NCI-H748 (cell line): ENCODE data around the gene TLE1.
"Not testable (repeated sequence)": the region's sequence is repeated elsewhere in the genome, so short reads cannot be mapped to it uniquely, and the experiment has no call there.

Experiments
- DNase-seq: peaks from one replicate; lab custom pipeline; 2025; ENCODE audit not compliant: unreplicated experiment; lab: John Stamatoyannopoulos, UW

The TLE1 gene

DNA sequence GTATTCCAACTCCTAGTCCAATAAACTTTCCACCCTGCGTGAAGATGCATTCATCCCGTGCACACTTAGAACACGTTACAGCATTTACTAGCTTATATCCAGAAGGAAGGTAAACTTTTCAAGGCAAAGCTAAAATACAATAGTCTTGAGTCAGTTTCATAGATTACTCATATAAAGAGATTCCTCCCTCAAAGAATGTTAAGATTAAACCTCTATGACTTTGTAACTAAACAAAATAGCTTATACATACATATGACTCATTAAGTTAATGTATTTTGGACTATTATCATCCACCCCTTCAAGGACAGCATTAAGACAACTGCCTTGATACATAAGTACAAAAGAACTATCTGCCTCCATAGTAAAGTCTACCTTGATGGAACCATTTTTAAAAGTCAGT, 36.1 kb downstream of the TLE1 start:
- DNase-seq, result no peak

DNA sequence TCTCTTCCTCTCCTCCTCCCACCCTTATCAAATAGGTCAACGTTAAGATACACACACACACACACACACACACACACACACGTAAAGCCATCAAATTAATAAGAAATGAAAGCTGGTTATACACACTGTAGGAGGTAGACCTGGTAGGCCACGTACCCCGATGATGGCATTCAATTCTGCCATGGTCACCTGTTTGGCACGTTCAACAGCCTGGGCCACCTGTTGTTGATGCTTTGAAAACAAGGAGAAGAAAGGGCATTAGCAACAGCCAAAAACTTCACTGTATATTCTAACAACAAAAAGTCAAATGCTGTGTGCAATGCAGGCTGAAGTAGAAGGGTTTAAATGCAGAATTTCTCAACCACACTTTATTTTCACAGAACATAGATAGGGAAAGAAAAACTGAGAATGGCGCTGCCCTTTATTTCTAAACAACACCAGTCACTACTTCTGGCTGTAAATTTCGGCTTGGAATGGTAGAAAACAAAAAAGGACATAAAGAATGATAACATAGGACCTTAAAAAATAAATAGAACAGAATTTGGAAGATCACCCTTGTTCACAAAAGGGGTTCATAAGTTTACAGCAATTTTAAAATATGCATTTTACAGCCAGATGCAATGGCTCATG, 37.2 kb downstream of the TLE1 start:
- DNase-seq, result peak; percentile 16

DNA sequence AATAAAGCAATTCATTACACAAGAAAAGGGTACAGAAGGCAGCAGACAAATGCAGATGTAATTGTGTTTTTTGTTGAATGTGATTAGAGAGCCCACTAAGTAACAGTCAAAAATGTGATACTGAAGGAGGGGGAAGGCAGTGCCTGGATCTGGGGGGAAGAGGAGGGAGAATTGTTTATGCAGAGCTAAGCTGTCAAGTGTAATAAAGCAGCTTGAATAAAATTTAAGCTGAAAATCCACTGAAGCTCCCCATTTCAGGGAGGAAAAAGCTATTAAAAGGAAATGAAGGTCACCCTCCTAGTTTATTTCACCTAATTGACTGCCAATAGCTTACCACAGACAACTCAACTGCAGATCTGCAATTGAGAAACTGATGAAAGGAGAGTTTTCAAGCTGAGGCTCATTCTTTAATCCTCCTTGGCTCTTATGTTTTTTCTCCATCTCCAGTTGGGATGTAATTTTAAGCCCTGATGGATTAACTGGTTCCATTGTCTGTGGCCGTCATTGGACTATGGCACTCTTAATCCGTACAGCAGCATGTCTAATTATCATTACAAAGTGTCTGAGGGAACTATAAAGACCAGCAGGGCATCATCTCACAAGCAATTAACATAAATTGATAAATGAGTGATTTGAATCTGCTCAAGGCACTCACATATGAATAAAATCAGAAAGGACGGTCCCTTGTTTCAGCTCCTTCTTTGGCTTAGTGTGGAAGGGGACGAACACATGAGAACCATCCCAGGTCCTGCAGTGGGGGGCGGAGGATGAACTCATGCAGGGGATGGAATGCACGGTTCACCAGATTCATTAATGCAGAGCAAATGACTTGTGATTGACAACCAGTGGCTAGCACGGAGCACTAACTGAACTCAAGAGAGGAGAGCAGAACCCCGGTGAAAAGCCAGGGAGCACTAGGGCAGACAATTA, 38.5 kb downstream of the TLE1 start:
- DNase-seq, result no peak

DNA sequence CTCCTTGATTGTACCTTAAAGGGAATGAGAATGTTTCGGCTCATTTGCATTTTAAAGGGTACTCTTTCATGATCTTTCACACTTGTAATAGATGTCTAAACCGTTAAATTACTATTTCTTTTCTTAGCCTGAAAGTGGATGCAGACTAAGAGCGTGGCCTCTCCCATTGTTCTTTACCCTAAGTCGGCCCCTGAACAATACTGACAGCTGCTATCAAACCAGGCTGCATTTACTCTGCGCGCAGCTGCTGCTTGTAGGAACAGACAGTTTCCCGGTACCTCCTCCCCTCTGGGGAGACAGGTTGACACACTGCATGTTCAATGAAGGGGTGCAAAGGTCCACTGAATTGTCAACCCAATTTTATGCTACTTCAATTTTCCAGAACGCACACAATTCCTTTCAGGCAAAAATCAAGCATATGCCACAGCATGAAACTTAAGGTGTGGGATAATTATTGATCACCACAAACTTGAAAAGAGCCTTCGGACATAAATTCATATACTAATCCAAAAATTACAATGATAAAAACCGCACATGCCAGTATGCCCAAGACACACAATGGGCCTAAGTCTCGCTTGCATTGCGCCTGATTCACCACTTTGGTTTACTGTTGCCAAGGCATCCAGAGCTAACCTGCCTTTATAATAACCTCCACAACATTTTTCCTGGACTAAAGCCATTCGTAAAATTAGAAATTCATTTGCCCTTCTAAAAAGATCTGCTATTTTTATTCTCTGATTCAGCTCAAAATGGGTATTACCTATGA, 39.7 kb downstream of the TLE1 start:
- DNase-seq, result peak; percentile 85

DNA sequence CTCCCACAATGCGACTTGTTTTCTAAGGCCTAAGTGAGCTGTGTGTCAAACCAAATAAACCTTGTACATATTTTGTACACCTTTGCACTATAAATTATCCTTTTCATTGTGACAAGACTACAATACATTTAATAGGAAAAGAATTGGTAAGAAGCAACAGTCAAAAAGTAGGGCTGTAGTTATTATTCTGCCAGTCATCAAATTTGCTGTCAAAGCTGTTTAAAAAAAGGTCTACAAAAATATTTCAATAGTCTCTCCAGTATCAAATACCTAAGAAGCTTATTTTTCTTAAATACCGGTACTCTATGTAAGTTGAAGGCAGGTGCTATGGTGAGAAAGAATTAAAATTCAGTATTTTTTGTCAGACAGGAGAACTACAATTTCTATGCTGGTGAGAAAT, 40.5 kb downstream of the TLE1 start:
- no peak for DNase-seq

DNA sequence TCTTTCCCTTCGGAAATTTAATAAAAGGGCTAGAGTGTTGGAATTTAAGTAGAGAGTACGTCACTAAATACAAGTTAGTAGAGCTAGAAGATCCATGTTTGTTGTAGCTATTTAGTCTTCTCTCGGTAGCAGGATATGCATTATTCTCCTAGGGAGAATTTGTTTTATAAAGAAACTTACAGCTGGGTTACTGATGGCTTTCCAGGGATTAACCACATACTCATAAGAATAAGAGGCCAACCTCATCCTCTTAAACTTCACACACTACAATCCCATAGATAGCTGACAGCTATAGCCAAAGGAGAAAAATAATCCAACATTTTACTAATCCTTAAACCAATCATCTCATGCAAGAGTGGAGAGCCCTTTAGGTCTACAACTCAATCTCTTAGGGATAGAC, 43.0 kb downstream of the TLE1 start:
- DNase-seq, result no peak

DNA sequence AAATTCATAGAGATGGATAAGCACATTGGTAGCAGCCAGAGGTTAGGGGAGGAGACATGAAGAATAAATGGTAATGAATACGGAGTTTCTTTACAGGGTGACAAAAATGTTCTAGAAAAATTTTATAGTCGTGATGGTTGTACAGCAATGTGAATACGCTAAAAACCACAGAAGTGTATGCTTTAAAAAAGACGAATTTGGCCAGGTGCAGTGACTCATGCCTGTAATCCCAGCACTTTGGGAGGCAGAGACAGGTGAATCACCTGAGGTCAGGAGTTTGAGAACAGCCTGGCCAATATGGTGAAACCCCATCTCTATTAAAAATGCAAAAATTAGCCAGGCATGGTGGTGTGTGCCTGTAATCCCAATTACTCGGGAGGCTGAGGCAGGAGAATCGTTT, 44.8 kb downstream of the TLE1 start:
- DNase-seq, result not testable (repeated sequence)

DNA sequence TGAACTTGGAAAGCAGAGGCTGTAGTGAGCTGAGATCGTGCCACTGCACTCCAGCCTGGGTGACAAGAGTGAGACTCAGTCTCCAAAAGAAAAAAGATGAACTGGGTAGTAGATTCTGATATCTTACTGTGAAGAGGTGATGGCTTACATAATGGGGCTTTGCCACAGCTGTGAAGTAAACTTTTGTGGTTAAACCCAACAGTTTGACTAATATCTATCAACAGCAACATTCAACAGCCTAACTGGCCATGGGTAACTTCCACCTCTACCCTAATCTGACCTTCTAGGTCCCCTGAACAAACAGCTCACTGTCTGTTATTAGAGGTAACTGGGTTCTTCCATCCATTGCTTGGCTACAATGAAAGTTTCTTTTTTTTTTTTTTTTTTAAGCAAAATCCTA, 52.1 kb downstream of the TLE1 start:
- DNase-seq, result no peak

DNA sequence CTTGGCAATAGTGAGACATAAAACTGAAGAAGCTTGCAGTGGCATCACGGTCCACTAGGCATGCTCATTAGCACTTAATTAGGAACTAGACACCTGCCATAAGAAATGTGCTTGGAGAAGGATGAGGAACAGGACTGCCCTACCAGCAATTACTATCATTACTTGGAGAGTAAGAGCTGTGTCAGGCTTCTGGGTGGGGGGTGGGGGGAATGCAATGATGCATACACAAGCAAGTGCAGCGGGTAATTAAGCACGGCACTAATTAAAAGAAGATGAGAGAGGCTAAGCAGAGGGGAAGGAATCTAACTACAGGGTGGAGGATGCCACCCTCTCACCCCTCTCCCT, 53.1 kb downstream of the TLE1 start:
- DNase-seq, result no peak

DNA sequence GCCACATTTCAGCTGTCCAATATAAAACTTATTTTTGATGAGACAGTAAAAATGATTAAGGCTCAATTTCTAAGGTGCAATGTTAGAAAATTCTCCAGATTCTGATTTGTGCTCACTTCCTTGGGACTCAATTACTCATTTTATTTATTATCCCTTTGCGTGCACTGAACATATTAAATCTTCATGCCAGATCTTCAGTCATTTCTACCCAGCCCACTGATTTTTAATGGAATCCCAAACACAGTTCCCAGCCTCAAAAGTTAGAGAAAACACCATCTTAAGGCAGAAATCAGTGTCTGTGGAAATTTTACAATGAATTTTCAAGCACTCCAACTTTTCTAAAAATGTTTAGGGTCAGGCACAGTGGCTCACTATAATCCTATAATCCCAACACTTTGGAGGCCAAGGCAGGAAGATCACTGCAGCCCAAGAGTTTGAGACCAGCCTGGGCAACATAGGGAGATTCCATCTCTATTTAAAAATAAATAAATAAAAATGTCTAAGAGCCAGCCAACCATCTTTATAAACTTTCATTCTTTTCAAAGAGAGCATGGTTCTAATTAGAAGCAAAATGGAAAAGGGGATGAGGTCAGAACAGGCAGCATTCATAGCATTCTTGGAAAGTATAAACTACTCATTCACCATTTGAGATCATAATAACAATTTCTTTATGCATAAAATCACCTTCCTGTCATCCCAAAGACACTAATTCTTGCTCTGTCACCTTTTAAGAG, 53.7 kb downstream of the TLE1 start:
- no peak for DNase-seq

DNA sequence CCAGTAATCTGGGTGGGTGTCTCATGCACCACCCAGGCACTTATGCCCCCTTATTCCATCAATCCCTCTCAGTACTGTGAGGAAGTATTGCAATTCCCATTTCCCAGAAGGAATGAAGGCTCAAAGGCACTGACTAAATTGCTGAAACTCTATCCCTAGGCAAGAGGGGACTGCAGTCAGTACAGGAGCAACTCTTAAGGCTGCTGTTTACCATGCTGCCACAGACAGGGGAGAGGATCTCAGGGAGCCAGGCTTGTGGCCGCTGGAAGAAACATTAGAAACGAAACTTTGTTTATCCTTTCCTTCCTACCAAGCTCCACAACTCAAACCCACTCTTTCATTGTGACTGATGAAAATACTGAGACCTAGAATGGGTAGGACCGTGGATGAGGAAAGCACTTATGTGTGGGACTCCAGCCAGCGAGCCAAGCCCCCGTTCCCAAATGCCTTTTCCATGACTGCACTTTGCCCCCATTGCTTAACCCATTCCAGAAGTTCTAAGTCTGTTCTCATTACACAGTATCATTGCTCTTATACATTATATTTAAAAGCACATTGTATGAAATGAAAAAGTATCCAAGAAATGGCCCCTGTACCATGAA, 54.3 kb downstream of the TLE1 start:
- no peak for DNase-seq

DNA sequence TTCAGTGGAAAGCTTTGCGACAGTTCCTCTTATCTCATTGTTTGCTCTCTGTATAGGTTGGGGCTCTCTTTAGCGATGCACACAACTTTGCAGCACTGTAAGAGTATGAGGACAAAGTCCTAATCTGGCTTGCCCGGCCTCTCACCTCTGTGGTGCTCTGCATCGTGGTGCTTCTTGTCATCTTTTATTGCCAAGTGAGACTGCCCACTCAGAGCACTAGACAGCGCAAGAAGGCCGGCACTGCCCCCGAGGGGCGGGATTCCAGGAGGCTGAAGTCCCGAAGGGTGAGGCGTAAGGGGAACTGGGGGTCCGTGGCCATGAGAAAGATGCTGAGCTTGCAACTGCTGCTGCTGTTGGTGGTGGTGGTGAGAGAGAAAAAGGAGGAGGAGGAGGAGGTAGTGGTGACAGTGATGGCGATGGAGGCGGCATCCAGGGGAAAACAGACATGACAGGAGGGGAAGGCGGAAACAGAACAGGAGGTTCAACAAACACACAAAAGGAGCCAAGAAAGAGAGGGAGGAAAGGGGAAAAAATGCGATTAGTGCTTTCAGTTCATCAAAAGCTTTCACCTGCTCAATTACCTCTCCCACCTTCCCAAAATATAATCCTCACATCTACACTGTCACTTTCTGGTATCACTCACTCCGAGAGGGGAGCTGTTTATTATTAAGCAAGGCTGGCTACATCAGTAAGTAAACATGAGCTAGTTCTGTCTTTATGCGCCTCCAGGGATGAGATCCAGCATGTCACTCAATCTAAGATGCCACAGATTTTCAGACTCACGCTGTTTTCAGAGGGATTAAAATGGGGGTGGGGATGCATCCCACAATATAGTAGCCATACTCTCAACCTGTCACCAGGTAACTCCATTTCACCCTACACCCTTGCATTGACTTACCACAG, 55.1 kb downstream of the TLE1 start:
- DNase-seq, result no peak

DNA sequence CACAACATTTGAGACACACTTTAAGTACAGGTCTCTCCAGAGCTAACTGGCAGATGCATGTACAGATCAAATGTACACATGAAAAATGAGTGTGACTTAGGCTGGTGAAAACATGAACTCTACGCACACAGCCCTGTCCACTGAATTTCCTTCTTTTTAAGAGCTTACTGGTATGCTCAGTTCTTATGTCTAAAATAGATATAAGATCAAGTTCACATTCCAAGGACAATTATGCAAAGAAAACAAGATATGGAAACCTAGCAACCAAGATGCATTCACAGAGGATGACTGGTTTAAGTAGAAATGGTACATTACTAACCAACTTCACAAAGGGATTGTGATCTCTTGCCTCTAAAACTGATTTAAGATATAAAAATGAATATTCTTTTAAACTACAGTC, 56.7 kb downstream of the TLE1 start:
- DNase-seq, result no peak

DNA sequence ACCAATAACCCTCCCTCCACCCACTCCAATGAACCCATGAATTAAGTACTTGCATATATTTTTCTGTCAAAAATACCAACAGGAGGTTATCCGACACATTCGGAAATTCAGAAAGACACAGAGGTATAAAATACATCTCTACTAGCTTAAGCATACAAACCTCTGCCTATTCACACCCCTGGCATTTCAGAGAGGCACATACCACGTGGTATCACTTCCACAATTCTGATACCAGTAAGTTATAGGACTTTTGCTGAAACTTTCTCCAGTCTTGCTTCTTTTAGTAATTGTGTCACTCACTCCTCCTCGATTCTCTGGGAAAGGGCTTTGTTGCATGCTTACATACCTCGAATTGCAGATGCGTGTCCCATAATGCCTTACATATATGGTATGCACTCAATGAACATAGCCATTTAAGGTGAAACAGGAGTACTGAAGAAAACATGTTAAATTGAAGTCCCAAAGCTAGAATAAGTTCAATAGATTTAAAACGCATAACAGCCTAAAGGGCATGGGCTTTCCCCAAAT, 58.1 kb downstream of the TLE1 start:
- no peak for DNase-seq

DNA sequence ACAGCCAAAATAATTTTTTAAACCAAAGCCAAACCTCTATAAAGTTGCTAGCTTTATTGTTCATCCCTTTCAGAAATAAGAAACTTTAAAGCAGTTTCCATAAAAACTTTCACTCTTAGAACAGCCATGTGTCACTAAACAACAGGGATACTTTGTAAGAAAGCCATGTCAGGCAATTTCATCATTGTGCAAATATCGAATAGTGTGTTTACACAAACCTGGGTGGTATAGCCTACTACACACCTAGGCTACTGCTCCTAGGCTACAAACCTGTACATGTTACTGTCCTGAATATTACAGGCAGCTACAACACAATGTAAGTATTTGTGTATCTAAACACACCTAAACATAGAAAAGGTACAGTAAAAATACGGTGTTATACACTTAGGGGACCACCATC, 59.9 kb downstream of the TLE1 start:
- DNase-seq, result peak; percentile 22

DNA sequence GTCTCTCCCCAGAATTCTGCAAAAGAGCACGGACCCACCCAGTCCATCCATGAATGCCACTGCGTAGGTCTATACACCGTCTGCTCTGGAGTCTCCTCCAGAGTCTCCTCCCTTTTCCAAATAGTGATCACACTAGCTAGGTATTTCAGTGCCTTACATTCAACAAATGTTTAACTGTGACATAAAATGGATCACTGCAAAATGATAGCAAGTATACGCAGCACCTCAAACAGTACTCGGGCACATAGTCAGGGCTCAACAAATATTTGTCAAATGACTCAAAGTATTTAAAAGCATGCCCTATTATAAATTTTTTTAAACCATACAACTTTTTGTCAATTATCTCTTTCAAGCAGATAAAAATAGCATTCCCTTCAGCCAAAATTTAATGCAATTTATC, 60.5 kb downstream of the TLE1 start:
- DNase-seq, result no peak

DNA sequence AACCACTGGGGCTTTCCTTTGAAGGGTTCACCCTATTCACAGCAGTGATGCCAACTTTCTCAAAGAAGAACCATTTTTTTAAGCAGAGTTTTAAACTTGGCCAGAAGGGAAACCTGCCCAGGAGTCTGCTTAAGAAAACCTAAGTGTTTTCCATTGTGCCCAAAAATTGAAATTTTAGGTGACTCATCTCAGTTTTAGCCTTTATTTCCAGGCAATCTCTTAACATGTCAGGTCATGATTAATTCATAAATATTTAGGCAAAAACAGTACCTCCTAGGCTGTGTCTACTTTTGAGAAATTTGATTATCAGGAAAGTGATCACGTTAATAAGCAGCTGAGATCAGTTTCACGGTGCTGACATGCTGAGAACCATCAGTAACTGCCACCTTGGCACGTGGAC, 61.9 kb downstream of the TLE1 start:
- DNase-seq, result no peak

DNA sequence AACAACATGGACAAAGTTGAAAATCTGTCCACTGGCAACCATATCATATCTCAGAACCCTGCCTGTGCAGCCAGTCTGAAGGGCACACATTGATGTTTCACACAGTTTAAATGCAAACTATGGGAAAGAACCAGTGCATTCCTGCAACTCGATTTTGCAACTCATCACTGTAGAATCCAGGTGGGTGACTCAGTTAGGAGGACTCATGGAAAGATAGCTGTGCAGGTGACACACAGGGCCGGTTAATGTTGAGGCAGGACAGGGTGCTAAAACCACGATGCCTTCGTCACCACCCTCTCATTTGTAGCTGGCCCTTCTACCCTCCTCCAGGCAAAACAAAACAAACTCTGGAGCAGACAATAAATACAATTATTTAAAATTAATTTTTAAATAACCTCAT, 62.8 kb downstream of the TLE1 start:
- no peak for DNase-seq

DNA sequence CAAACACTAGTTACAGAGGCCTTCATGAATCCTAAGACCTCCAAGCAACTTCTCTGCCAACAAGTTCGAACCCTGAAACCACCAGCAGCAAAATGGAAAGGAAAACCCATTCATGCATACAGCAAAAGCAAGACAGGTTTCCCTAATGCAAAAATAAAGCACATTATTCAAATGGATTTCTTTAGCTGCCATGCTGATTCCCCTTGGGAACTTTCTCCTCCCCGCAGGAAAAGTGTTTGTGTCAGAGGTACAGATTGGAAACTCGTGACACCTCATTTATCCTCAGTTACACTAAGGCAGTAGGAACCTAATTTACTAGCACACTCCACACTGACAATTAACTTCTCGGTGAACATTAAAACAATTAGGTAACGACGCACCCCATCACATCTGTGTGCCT, 63.4 kb downstream of the TLE1 start:
- DNase-seq, result no peak

DNA sequence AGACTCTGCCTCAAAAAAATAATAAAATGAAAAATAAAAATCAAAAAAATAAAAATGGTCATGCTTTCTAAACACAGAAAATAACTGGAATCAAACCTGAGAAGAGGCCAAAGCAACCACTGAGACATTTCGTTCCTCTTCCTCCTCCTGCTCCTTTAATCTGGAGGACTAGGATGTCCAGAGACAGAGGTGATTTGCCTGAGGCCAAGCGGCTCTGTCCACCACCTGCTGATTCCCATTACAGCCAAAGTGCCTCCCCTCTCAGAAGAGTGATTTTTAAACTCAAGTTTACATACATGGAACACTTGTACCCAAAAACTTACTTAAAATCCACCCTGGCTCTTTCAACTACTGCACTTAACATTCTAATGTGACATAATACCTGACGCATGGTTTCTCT, 65.6 kb downstream of the TLE1 start:
- no peak for DNase-seq
